GM12878 (cell line): ENCODE data around the gene MGAT1. TPM values are rescaled to one million over a fixed set of nuclear protein-coding genes. Genes with fewer than 3 reads are reported as not detected.

Source experiments
- ATF7 ChIP-seq: fragments of 450-650 bp; IDR thresholded peaks from 2 replicates; pipeline ENCODE4 v1.6.1; 2016; ENCODE audit warnings: low read depth, mild to moderate bottlenecking
- BHLHE40 ChIP-seq, 2 experiments: fragments of 450-650 bp in 1 of 2; IDR thresholded peaks; 2 replicates each; pipeline ENCODE4 v1.6.1; 2011 to 2017; ENCODE audit warnings: low read depth in 2 of 2, borderline replicate concordance in 1 of 2, improper control_type of control experiment in 1 of 2, low read length in 1 of 2, mild to moderate bottlenecking in 1 of 2
- CREM ChIP-seq: IDR thresholded peaks from 2 replicates; pipeline ENCODE4 v1.6.1; 2014; ENCODE audit warnings: antibody characterized with exemption, low read depth
- CUX1 ChIP-seq: IDR thresholded peaks from 2 replicates; pipeline ENCODE4 v1.6.1; 2012; ENCODE audit warnings: improper control_type of control experiment, low read depth, low read length; ENCODE audit not compliant: insufficient replicate concordance
- EGR1 ChIP-seq, 2 experiments: IDR thresholded peaks; 1 replicate in 1 of 2; 2 replicates in 1 of 2; pipeline ENCODE4 v1.6.1; 2011 to 2012; ENCODE audit warnings: low read depth in 2 of 2, low read length in 2 of 2, borderline replicate concordance in 1 of 2, mild to moderate bottlenecking in 1 of 2, moderate library complexity in 1 of 2
- HDGF ChIP-seq: fragments of 450-650 bp; IDR thresholded peaks from 2 replicates; pipeline ENCODE4 v1.6.1; 2016; ENCODE audit warnings: antibody characterized with exemption
- KLF5 ChIP-seq: fragments of 450-650 bp; IDR thresholded peaks from 2 replicates; pipeline ENCODE4 v1.6.1; 2014; ENCODE audit warnings: mild to moderate bottlenecking; ENCODE audit not compliant: partially characterized antibody
- MXI1 ChIP-seq: fragments of 150-350 bp; IDR thresholded peaks from 2 replicates; pipeline ENCODE4 v1.6.1; 2011; ENCODE audit warnings: low read depth, mild to moderate bottlenecking, inconsistent platforms, low read length, improper control_type of control experiment
- NR2F1 ChIP-seq: fragments of 450-650 bp; conservative IDR thresholded peaks from 2 replicates; pipeline ENCODE4 v1.6.1; 2017; ENCODE audit warnings: mild to moderate bottlenecking
- PRDM15 ChIP-seq: fragments of 450-650 bp; formaldehyde crosslinking; IDR thresholded peaks from 2 replicates; pipeline ENCODE4 v1.4.0; 2020; ENCODE audit warnings: mild to moderate bottlenecking, moderate library complexity
- SPI1 ChIP-seq: IDR thresholded peaks from 2 replicates; pipeline ENCODE4 v1.6.1; 2011; ENCODE audit warnings: low read depth, mild to moderate bottlenecking, low read length, moderate library complexity, borderline replicate concordance; ENCODE audit not compliant: insufficient read depth
- SREBF2 ChIP-seq: IDR thresholded peaks from 2 replicates; pipeline ENCODE4 v1.6.1; 2012; ENCODE audit warnings: mild to moderate bottlenecking, low read length
- STAT3 ChIP-seq: IDR thresholded peaks from 2 replicates; pipeline ENCODE4 v1.6.1; 2011; ENCODE audit warnings: low read depth, low read length, improper control_type of control experiment
- TCF7 ChIP-seq: IDR thresholded peaks from 2 replicates; pipeline ENCODE4 v1.6.1; 2014; ENCODE audit warnings: antibody characterized with exemption, borderline replicate concordance
- ZBTB40 ChIP-seq: fragments of 450-650 bp; IDR thresholded peaks from 2 replicates; pipeline ENCODE4 v1.6.1; 2016; ENCODE audit warnings: mild to moderate bottlenecking, moderate library complexity, borderline replicate concordance
- polyA plus RNA-seq, 11 experiments: library from polyadenylated mRNA; depleted of rRNA in 4 of 11; unstranded in 6 of 11; stranded (reverse) in 5 of 11; fragments of >200 nt; fragmentation: Nextera tagmentation in 4 of 11; fragmentation: Illumina TruSeq in 1 of 11; extraction: Ambion mirVana in 4 of 11; extraction: Trizol in 1 of 11; gene quantifications; 1 replicate in 1 of 11; 2 replicates in 10 of 11; pipeline versions ENCODE4 v1.2.1 to v1.2.3, GENCODE V29; 2011 to 2016; ENCODE audit warnings: inconsistent platforms in 2 of 11, missing spikeins in 2 of 11, low read depth in 1 of 11
- total RNA-seq, 4 experiments: library from RNA; depleted of rRNA in 3 of 4; stranded (reverse); fragments of >200 nt in 3 of 4; fragmentation: Illumina TruSeq in 1 of 4; extraction: Trizol in 1 of 4; gene quantifications; 2 replicates each; pipeline versions ENCODE4 v1.2.1 to v1.2.3, GENCODE V29; 2013 to 2021

Gene MGAT1
- total and polyA plus RNA-seq, 10 of the 15 experiments (the other 5 are each of a cell fraction or from before 2014, with no cell fraction given): 3.1 to 88.4 (median 62.7) TPM

GRCh38 chr5:180803181-180804128 lies 849 bp upstream of the MGAT1 start (continued):
- TF ChIP-seq ZBTB40: no peak
- peak; percentile 64; the same call in 1 of the 2 replicates for TF ChIP-seq HDGF
- no peak for TF ChIP-seq PRDM15 (CRISPR knock-in tag)
- TF ChIP-seq SPI1: peak; percentile 20; the same call in 1 of the 2 replicates
- no peak for TF ChIP-seq CUX1
- peak; percentile 82; the same call in 1 of the 2 replicates for TF ChIP-seq CREM
- TF ChIP-seq EGR1 (IDR thresholded peaks at IDR 0.05; ENCODE audit: borderline replicate concordance in 1 of 2, low read depth in 2 of 2, low read length in 2 of 2): peak; percentile 12 to 62
- no peak for TF ChIP-seq STAT3
- peak; percentile 94 to 96 for TF ChIP-seq BHLHE40 (IDR thresholded peaks at IDR 0.05; ENCODE audit: borderline replicate concordance in 1 of 2, low read depth in 2 of 2, low read length in 1 of 2)
- TF ChIP-seq NR2F1: peak; percentile 61
- TF ChIP-seq TCF7: peak; percentile 43; the same call in 1 of the 2 replicates
- no peak for TF ChIP-seq KLF5
- TF ChIP-seq MXI1: peak; percentile 93
- TF ChIP-seq SREBF2: no peak
- peak; percentile 59 for TF ChIP-seq ATF7
